Measurements from ENCODE around the gene COL20A1. TPM values are rescaled to one million over a fixed set of nuclear protein-coding genes. Genes with fewer than 3 reads are reported as not detected.
A peak's percentile ranks its signal among the peaks of the same experiment; 100 is the strongest.

The COL20A1 gene
- total RNA-seq, 4 donors from 2014 or later = 0.97 to 1.2 TPM; not detected in 2

- Histone ChIP-seq H3K4me3 (no peak overlapping the region), H3K9me3 (no peaks in the 10 kb centered on the region), H3K27me3 (no peaks in the 10 kb centered on the region), H3K4me1 (no peaks in the 10 kb centered on the region), H3K36me3 (no peaks in the 10 kb centered on the region), H3K27ac (no peak overlapping the region)
- peak in 1 of 2 donors; percentile 66 for DNase-seq
- intact Hi-C loops (cut with DNase I; ENCODE audit: low total_unique reads) = no loop called here
- no peak for TF ChIP-seq POLR2A (IDR thresholded peaks at IDR 0.05)
- TF ChIP-seq CTCF (IDR thresholded peaks at IDR 0.05) = no peak
Observed at GRCh38 chr20:63321148-63321831, 28.3 kb downstream of the COL20A1 start.

DNA sequence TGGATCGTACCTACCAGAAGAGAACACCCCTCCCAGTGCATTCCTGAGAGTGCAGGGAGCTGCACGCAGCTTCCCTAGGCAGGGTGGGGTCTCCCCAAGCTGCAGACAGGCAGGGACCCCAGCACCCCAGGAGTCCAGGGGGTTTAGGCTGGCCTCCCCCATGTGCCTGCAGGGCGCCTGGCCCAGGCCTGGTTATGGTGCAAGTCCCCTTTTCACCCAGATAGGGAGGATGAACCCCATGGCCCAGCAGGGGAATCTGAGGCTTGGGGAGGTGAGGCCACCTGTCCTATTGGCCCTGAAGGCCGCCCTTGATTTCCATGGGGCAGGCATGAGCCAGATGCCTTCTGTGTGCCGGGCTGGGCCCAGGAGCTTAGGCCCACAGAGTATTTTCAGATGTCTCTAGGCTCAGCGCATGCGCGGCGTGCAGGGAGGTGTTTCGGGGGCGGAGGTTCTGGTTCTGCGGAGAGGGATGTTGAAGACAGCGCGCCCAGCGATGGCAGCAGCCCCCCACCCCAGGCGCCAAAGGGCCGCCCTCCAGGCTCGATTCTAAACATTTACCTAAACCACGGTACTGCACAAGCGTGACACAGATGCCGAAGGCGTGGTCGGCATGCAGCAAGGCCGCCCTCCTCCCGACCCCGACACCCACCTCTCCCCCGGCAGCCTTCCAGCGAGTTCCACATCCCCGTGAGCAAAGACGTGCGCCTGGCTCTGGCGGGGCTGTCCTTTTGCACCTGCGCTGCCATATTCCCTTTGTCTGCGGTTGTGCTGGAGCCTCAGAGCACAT, 29.4 kb downstream of the COL20A1 start:
- no peak for DNase-seq
- H3K36me3 ChIP-seq = no peaks in the 10 kb centered on the region
- no peaks in the 10 kb centered on the region for H3K4me1 ChIP-seq
- H3K9me3 ChIP-seq = no peaks in the 10 kb centered on the region
- intact Hi-C loops (cut with DNase I; ENCODE audit: low total_unique reads) = no loop called here
- H3K27me3 ChIP-seq = no peaks in the 10 kb centered on the region
- H3K4me3 ChIP-seq = no peak overlapping the region
- TF ChIP-seq POLR2A (IDR thresholded peaks at IDR 0.05) (no peak), CTCF (IDR thresholded peaks at IDR 0.05) (no peak)
- no peak overlapping the region for H3K27ac ChIP-seq

- no peaks in the 10 kb centered on the region for H3K27me3 ChIP-seq
Observed at GRCh38 chr20:63322933-63323273, 29.9 kb downstream of the COL20A1 start.

GRCh38 chr20:63323357-63323981, 30.5 kb downstream of the COL20A1 start:
- DNase-seq = no peak
- no peaks in the 10 kb centered on the region for H3K27me3 ChIP-seq
- H3K4me1 ChIP-seq = no peaks in the 10 kb centered on the region
- H3K4me3 ChIP-seq = no peak overlapping the region
- no peak overlapping the region for H3K27ac ChIP-seq
- no peaks in the 10 kb centered on the region for H3K36me3 ChIP-seq
- no peak for TF ChIP-seq POLR2A (IDR thresholded peaks at IDR 0.05)
- no peak for TF ChIP-seq CTCF (IDR thresholded peaks at IDR 0.05)
- no peaks in the 10 kb centered on the region for H3K9me3 ChIP-seq
- intact Hi-C loops (cut with DNase I; ENCODE audit: low total_unique reads) = no loop called here

More at GRCh38 chr20:63322933-63323273, 29.9 kb downstream of the COL20A1 start:
- no peaks in the 10 kb centered on the region for H3K36me3 ChIP-seq
- H3K9me3 ChIP-seq = no peaks in the 10 kb centered on the region
- H3K27ac ChIP-seq = no peak overlapping the region
- no peaks in the 10 kb centered on the region for H3K4me1 ChIP-seq
- intact Hi-C loops (cut with DNase I; ENCODE audit: low total_unique reads) = no loop called here
- no peak for TF ChIP-seq POLR2A (IDR thresholded peaks at IDR 0.05)
- no peak for TF ChIP-seq CTCF (IDR thresholded peaks at IDR 0.05)
- no peak overlapping the region for H3K4me3 ChIP-seq
- DNase-seq = no peak

DNA sequence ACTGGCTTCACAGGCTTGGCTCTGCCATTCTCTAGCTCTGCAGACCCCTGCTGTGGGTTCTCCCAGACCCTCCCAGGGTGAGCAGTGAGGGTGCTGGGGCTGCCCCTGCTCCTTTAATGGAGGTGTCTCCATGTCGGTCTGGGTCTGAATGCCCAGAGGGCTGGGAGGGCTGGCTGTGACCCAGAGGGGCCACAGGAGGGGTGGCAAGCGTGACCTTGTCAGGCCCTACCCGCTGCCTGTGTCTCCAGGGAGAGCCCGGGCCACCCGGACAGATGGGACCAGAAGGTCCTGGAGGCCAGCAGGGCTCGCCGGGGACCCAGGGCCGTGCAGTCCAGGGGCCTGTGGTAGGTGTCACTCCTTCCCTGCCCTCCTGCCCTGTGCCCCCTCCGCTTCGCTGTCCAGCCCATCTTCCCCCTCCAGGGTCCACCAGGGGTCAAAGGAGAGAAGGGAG, 32.1 kb downstream of the COL20A1 start:
- intact Hi-C loops (cut with DNase I; ENCODE audit: low total_unique reads) = no loop called here
- H3K27ac ChIP-seq = no peak overlapping the region
- no peaks in the 10 kb centered on the region for H3K9me3 ChIP-seq
- no peaks in the 10 kb centered on the region for H3K36me3 ChIP-seq
- no peak for DNase-seq
- no peak overlapping the region for H3K4me3 ChIP-seq
- no peak for TF ChIP-seq CTCF (IDR thresholded peaks at IDR 0.05)
- no peak for TF ChIP-seq POLR2A (IDR thresholded peaks at IDR 0.05)
- H3K4me1 ChIP-seq = no peaks in the 10 kb centered on the region
- H3K27me3 ChIP-seq = no peaks in the 10 kb centered on the region

Measured in uterus (tissue), 4 donors.